GM13977 (cell line): ENCODE data around the gene MCU.

Source experiments
- DNase-seq: peaks from one replicate; pipeline ENCODE4 v3.0.0; 2012; ENCODE audit warnings: low spot score
- in situ Hi-C: fragments of 300-500 bp; cut with MboI; formaldehyde crosslinking; loops from one replicate; pipeline ENCODE4 v1.12.0; 2022; ENCODE audit warnings: low sequenced_read_pairs, low pct_unique_long_range_greater_than_20kb, mixed read lengths, inconsistent platforms; ENCODE audit not compliant: unreplicated experiment
- TF ChIP-seq, protein P1 (sequence below): IDR thresholded peaks from 2 replicates; pipeline ENCODE4 v1.5.1; 2012; ENCODE audit warnings: mild to moderate bottlenecking, control low read depth; ENCODE audit not compliant: insufficient read depth; ENCODE audit errors: extremely low read depth, missing control alignments

MCU gene

DNA sequence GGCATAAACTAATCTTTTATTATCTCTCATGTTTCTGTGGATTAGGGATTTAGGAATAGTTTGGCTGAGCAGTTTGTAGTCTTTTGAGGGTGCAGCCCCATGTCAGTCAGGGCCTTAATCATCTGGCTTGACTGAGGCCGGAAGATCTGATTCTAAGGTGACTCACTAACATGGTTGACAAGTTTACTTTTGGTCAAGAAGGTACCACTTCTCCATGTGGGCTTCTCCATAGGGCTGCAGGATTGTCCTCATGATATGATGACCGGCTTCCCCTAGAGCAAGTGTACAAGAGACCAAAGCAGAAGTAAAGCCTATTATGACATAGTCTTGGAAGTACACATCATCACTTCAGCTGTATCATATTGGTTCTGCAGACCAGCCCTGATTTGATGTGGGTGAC is 155.7 kb downstream of the MCU start:
- no peak for DNase-seq

DNA sequence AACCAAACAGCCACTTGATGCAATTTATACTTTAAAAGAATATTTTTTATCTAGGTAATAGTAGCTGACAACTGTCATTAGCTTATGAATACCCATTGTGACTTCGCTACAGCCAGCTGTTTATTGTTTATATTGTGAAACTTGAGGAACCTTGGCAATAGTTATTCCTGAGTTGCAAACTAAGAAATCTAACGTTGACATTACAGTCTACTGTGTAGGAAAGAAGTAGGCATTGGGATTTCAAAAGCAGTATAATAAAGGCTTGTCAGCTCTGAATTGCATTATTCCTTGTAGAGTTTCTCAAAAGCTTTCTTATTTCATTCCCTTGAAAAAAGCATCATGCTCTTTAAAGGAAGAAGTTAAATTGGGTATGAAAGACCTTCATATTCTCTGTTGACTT is 158.9 kb downstream of the MCU start:
- in situ Hi-C loops, result no loop called here
- no peak for DNase-seq
- TF ChIP-seq, protein P1, sequence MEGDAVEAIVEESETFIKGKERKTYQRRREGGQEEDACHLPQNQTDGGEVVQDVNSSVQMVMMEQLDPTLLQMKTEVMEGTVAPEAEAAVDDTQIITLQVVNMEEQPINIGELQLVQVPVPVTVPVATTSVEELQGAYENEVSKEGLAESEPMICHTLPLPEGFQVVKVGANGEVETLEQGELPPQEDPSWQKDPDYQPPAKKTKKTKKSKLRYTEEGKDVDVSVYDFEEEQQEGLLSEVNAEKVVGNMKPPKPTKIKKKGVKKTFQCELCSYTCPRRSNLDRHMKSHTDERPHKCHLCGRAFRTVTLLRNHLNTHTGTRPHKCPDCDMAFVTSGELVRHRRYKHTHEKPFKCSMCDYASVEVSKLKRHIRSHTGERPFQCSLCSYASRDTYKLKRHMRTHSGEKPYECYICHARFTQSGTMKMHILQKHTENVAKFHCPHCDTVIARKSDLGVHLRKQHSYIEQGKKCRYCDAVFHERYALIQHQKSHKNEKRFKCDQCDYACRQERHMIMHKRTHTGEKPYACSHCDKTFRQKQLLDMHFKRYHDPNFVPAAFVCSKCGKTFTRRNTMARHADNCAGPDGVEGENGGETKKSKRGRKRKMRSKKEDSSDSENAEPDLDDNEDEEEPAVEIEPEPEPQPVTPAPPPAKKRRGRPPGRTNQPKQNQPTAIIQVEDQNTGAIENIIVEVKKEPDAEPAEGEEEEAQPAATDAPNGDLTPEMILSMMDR, result no peak

More for the DNA sequence above, 155.7 kb downstream of the MCU start:
- TF ChIP-seq, protein P1, result no peak
- in situ Hi-C loops, result no loop called here

DNA sequence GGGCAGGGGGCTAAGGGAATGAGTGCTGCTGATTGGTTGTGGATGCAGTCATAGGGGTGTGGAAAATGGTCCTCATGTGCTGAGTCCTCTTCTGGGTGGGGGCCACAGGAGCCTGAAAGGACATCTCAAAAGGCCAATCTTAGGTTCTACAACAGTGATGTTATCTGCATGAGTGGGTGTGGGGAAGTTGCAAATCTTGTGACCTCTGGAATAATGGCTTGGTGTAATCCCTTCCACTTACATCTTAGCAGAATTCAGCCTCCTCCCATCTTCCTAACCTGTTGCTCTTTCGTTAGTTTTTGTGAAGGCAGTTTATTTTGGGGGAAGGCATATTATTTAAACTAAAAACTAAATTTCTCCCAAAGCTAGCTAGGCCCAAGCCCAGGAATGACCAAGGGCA is 159.6 kb downstream of the MCU start:
- TF ChIP-seq, protein P1, result no peak
- DNase-seq, result no peak
- in situ Hi-C loops, result no loop called here

DNA sequence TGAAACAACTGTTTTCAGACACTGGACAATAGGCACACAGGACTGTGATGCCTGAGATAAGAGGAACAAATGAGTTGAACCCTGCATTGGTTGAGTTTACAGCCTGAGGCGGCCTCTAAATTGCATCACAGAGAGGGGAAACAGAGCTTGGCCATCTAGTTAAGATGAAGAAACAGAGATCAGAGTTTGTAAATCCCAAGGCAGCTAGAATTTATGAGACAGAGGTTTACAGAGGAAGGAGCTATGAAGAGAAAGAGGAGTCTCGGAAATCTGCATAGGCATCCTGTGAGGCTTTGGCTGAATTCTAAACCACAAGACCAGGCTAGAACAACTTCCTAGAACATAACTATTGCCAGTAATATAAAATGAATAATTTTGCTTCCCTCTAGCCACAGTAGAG is 160.6 kb downstream of the MCU start:
- in situ Hi-C loops, result no loop called here
- TF ChIP-seq, protein P1, result no peak
- no peak for DNase-seq

DNA sequence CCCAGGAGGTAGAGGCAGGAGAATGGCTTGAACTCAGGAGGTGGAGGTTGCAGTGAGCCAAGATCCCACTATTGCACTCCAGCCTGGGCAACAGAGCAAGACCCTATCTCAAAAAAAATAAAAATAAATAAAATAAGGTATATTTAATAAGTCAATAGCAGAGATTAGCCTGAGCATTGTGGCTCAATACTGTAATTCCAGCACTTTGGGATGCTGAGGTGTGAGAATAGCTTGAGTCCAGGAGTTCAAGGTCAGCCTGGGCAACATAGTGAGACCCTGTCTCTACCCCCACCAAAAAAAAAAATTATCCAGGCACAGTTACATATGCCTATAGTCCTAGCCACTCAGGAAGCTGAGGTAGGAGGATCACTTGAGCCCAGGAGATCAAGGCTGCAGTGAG is 163.2 kb downstream of the MCU start:
- TF ChIP-seq, protein P1, result no peak
- in situ Hi-C loops, result no loop called here
- DNase-seq, result no peak

DNA sequence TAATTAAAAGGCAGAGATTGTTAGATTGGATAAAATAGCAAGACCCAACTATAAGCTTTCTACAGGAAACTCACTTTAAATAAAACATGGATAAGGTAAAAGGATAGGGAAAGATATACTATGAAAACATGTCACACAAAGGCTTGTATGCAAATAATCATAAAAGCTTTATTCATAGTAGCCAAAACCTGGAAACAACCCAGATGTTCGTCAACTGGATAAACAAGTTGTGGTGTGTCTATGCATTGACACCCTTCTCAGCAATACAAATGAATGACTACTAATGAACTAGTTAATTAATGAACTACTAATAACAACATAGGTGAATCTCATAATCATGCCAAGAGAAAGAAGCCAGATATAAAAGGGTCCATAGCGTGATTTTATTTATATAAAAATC is 163.8 kb downstream of the MCU start:
- no peak for DNase-seq
- in situ Hi-C loops, result no loop called here
- TF ChIP-seq, protein P1, result no peak

DNA sequence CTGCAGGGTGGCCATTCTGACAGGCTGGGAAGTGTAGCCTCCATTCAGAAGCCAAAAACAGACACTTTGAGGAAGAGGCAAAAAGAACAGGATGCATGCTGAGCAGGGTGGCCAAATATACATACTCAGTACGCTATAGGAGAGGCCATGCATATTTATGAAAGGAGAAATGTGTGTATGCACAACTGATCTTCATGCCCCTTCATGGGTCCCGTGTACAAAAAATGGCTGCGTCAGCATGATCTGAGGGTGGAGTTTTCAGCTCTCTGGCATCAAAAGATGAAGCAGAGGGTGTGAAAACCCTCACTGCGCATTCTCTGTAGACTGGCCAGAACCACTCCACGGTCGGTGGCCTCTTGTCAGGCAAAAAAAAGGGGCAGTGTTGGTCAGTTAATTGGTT is 166.1 kb downstream of the MCU start:
- TF ChIP-seq, protein P1, result no peak
- in situ Hi-C loops, result no loop called here
- no peak for DNase-seq
